ENCODE results near the gene ARMC2.
A peak's percentile ranks its signal among the peaks of the same experiment; 100 is the strongest.
"Not testable (repeated sequence)": the region's sequence is repeated elsewhere in the genome, so short reads cannot be mapped to it uniquely, and the experiment has no call there.

The ARMC2 gene

GRCh38 chr6:108847738-108848115 is 495 bp upstream of the ARMC2 start:
- Histone ChIP-seq H3K9ac (ENCODE audit: low read length) (no peak overlapping the region), H3K36me3 (ENCODE audit: insufficient read depth, low read length) (no peaks in the 10 kb centered on the region), H3K27ac (ENCODE audit: low read depth, low read length) (peak overlapping the region; percentile 87), H3K9me3 (ENCODE audit: low read length) (no peaks in the 10 kb centered on the region), H3K4me3 (ENCODE audit: low read depth in 1 of 2, low read length in 2 of 2) (peak overlapping the region; percentile 62 to 77), H3K4me1 (ENCODE audit: insufficient read depth, low read length) (peaks cover 9% of the 10 kb centered on the region), H3K27me3 (ENCODE audit: control insufficient read depth in 1 of 2, insufficient read depth in 2 of 2, low read length in 2 of 2) (no peaks in the 10 kb centered on the region)

GRCh38 chr6:108850669-108851465 is 2.6 kb downstream of the ARMC2 start:
- Histone ChIP-seq H3K9me3 (ENCODE audit: low read length) (no peaks in the 10 kb centered on the region), H3K9ac (ENCODE audit: low read length) (no peak overlapping the region), H3K4me3 (ENCODE audit: low read depth in 1 of 2, low read length in 2 of 2) (no peak overlapping the region), H3K36me3 (ENCODE audit: insufficient read depth, low read length) (peaks cover 6% of the 10 kb centered on the region), H3K27me3 (ENCODE audit: control insufficient read depth in 1 of 2, insufficient read depth in 2 of 2, low read length in 2 of 2) (no peaks in the 10 kb centered on the region), H3K27ac (ENCODE audit: low read depth, low read length) (no peak overlapping the region), H3K4me1 (ENCODE audit: insufficient read depth, low read length) (peaks cover 9% of the 10 kb centered on the region)

- no peaks in the 10 kb centered on the region for H3K9me3 ChIP-seq (ENCODE audit: low read length)
- H3K4me3 ChIP-seq (ENCODE audit: low read depth in 1 of 2, low read length in 2 of 2): no peak overlapping the region
- H3K36me3 ChIP-seq (ENCODE audit: insufficient read depth, low read length): peaks cover 12% of the 10 kb centered on the region
- no peak overlapping the region for H3K9ac ChIP-seq (ENCODE audit: low read length)
- no peaks in the 10 kb centered on the region for H3K27me3 ChIP-seq (ENCODE audit: control insufficient read depth in 1 of 2, insufficient read depth in 2 of 2, low read length in 2 of 2)
- H3K27ac ChIP-seq (ENCODE audit: low read depth, low read length): no peak overlapping the region
- peaks cover 9% of the 10 kb centered on the region for H3K4me1 ChIP-seq (ENCODE audit: insufficient read depth, low read length)
These were observed 3.5 kb downstream of the ARMC2 start for GRCh38 chr6:108851756-108852155.

GRCh38 chr6:108853077-108853476 is 4.9 kb downstream of the ARMC2 start:
- Histone ChIP-seq H3K4me1 (ENCODE audit: insufficient read depth, low read length) (peaks cover 9% of the 10 kb centered on the region), H3K27ac (ENCODE audit: low read depth, low read length) (no peak overlapping the region), H3K9me3 (ENCODE audit: low read length) (no peaks in the 10 kb centered on the region), H3K27me3 (ENCODE audit: control insufficient read depth in 1 of 2, insufficient read depth in 2 of 2, low read length in 2 of 2) (no peaks in the 10 kb centered on the region), H3K36me3 (ENCODE audit: insufficient read depth, low read length) (peaks cover 19% of the 10 kb centered on the region), H3K9ac (ENCODE audit: low read length) (no peak overlapping the region), H3K4me3 (ENCODE audit: low read depth in 1 of 2, low read length in 2 of 2) (no peak overlapping the region)

GRCh38 chr6:108862479-108863191 is 14.4 kb downstream of the ARMC2 start:
- H3K9ac ChIP-seq (ENCODE audit: low read length): no peak overlapping the region
- H3K4me1 ChIP-seq (ENCODE audit: insufficient read depth, low read length): peaks cover 5% of the 10 kb centered on the region
- H3K4me3 ChIP-seq (ENCODE audit: low read depth in 1 of 2, low read length in 2 of 2): no peak overlapping the region
- no peaks in the 10 kb centered on the region for H3K9me3 ChIP-seq (ENCODE audit: low read length)
- H3K27ac ChIP-seq (ENCODE audit: low read depth, low read length): no peak overlapping the region
- H3K36me3 ChIP-seq (ENCODE audit: insufficient read depth, low read length): peaks cover 8% of the 10 kb centered on the region
- no peaks in the 10 kb centered on the region for H3K27me3 ChIP-seq (ENCODE audit: control insufficient read depth in 1 of 2, insufficient read depth in 2 of 2, low read length in 2 of 2)

GRCh38 chr6:108865751-108866286 is 17.6 kb downstream of the ARMC2 start:
- not testable (repeated sequence) for H3K4me3 ChIP-seq (ENCODE audit: low read depth in 1 of 2, low read length in 2 of 2); H3K36me3 ChIP-seq (ENCODE audit: insufficient read depth, low read length); H3K27me3 ChIP-seq (ENCODE audit: control insufficient read depth in 1 of 2, insufficient read depth in 2 of 2, low read length in 2 of 2); H3K27ac ChIP-seq (ENCODE audit: low read depth, low read length); H3K9me3 ChIP-seq (ENCODE audit: low read length); H3K9ac ChIP-seq (ENCODE audit: low read length); H3K4me1 ChIP-seq (ENCODE audit: insufficient read depth, low read length)

- Histone ChIP-seq H3K9ac (ENCODE audit: low read length) (no peak overlapping the region), H3K9me3 (ENCODE audit: low read length) (no peaks in the 10 kb centered on the region), H3K36me3 (ENCODE audit: insufficient read depth, low read length) (peaks cover 8% of the 10 kb centered on the region), H3K4me1 (ENCODE audit: insufficient read depth, low read length) (peaks cover 5% of the 10 kb centered on the region), H3K27me3 (ENCODE audit: control insufficient read depth in 1 of 2, insufficient read depth in 2 of 2, low read length in 2 of 2) (no peaks in the 10 kb centered on the region), H3K27ac (ENCODE audit: low read depth, low read length) (no peak overlapping the region), H3K4me3 (ENCODE audit: low read depth in 1 of 2, low read length in 2 of 2) (no peak overlapping the region)
These were observed 18.6 kb downstream of the ARMC2 start for GRCh38 chr6:108866798-108867197.

GRCh38 chr6:108868647-108869046 is 20.4 kb downstream of the ARMC2 start:
- Histone ChIP-seq H3K27ac (ENCODE audit: low read depth, low read length) (no peak overlapping the region), H3K27me3 (ENCODE audit: control insufficient read depth in 1 of 2, insufficient read depth in 2 of 2, low read length in 2 of 2) (no peaks in the 10 kb centered on the region)

GRCh38 chr6:108869876-108870275 is 21.7 kb downstream of the ARMC2 start:
- no peak overlapping the region for H3K4me3 ChIP-seq (ENCODE audit: low read depth in 1 of 2, low read length in 2 of 2)
- H3K27me3 ChIP-seq (ENCODE audit: control insufficient read depth in 1 of 2, insufficient read depth in 2 of 2, low read length in 2 of 2): no peaks in the 10 kb centered on the region
- H3K27ac ChIP-seq (ENCODE audit: low read depth, low read length): no peak overlapping the region
- no peaks in the 10 kb centered on the region for H3K9me3 ChIP-seq (ENCODE audit: low read length)
- H3K9ac ChIP-seq (ENCODE audit: low read length): no peak overlapping the region
- no peaks in the 10 kb centered on the region for H3K36me3 ChIP-seq (ENCODE audit: insufficient read depth, low read length)
- H3K4me1 ChIP-seq (ENCODE audit: insufficient read depth, low read length): peaks cover 5% of the 10 kb centered on the region

More at GRCh38 chr6:108868647-108869046, 20.4 kb downstream of the ARMC2 start:
- Histone ChIP-seq H3K36me3 (ENCODE audit: insufficient read depth, low read length) (no peaks in the 10 kb centered on the region), H3K9ac (ENCODE audit: low read length) (no peak overlapping the region), H3K4me1 (ENCODE audit: insufficient read depth, low read length) (peaks cover 5% of the 10 kb centered on the region), H3K9me3 (ENCODE audit: low read length) (no peaks in the 10 kb centered on the region), H3K4me3 (ENCODE audit: low read depth in 1 of 2, low read length in 2 of 2) (no peak overlapping the region)

- H3K27ac ChIP-seq (ENCODE audit: low read depth, low read length): no peak overlapping the region
- H3K9ac ChIP-seq (ENCODE audit: low read length): no peak overlapping the region
- H3K4me1 ChIP-seq (ENCODE audit: insufficient read depth, low read length): peaks cover 5% of the 10 kb centered on the region
- no peaks in the 10 kb centered on the region for H3K36me3 ChIP-seq (ENCODE audit: insufficient read depth, low read length)
- no peaks in the 10 kb centered on the region for H3K27me3 ChIP-seq (ENCODE audit: control insufficient read depth in 1 of 2, insufficient read depth in 2 of 2, low read length in 2 of 2)
- no peak overlapping the region for H3K4me3 ChIP-seq (ENCODE audit: low read depth in 1 of 2, low read length in 2 of 2)
- no peaks in the 10 kb centered on the region for H3K9me3 ChIP-seq (ENCODE audit: low read length)
These were observed 22.1 kb downstream of the ARMC2 start for GRCh38 chr6:108870357-108870756.

- Histone ChIP-seq H3K4me1 (ENCODE audit: insufficient read depth, low read length) (no peaks in the 10 kb centered on the region), H3K36me3 (ENCODE audit: insufficient read depth, low read length) (no peaks in the 10 kb centered on the region), H3K9me3 (ENCODE audit: low read length) (no peaks in the 10 kb centered on the region), H3K9ac (ENCODE audit: low read length) (no peak overlapping the region), H3K4me3 (ENCODE audit: low read depth in 1 of 2, low read length in 2 of 2) (no peak overlapping the region), H3K27me3 (ENCODE audit: control insufficient read depth in 1 of 2, insufficient read depth in 2 of 2, low read length in 2 of 2) (no peaks in the 10 kb centered on the region), H3K27ac (ENCODE audit: low read depth, low read length) (no peak overlapping the region)
These were observed 23.9 kb downstream of the ARMC2 start for GRCh38 chr6:108872141-108872557.

Measured in muscle layer of colon (tissue), 2 donors.